DOHH2 (cell line): Measurements from ENCODE around the gene PARL.

ENCODE experiments used
- H3F3A ChIP-seq: fragments of 200-600 bp; sonication (generic), shearing (Covaris generic); 2 replicates; pipeline ENCODE4 v1.6.0; 2016; ENCODE audit warnings: antibody characterized with exemption, mild to moderate bottlenecking; ENCODE audit not compliant: control insufficient read depth, insufficient read depth
- H3K27ac ChIP-seq: fragments of 200-600 bp; sonication (generic); 2 replicates; pipeline ENCODE4 v1.5.1; 2014; ENCODE audit warnings: low read depth, mild to moderate bottlenecking, low read length, moderate library complexity
- H3K27me3 ChIP-seq: fragments of 200-600 bp; sonication (generic); 2 replicates; pipeline ENCODE4 v1.6.1; 2014; ENCODE audit warnings: mild to moderate bottlenecking, low read length, mixed read lengths; ENCODE audit not compliant: control insufficient read depth
- H3K36me3 ChIP-seq: fragments of 200-600 bp; sonication (generic); 2 replicates; pipeline ENCODE4 v1.6.1; 2014; ENCODE audit warnings: mild to moderate bottlenecking, low read length, moderate library complexity, mixed read lengths; ENCODE audit not compliant: control insufficient read depth
- H3K4me1 ChIP-seq: fragments of 200-600 bp; sonication (generic); 2 replicates; pipeline ENCODE4 v1.6.1; 2014; ENCODE audit warnings: mild to moderate bottlenecking, low read length, mixed read lengths; ENCODE audit not compliant: control insufficient read depth
- H3K4me2 ChIP-seq: fragments of 200-600 bp; sonication (generic); 2 replicates; pipeline ENCODE4 v1.6.0; 2014; ENCODE audit warnings: mild to moderate bottlenecking, low read length, moderate library complexity
- H3K4me3 ChIP-seq: fragments of 200-600 bp; sonication (generic); 2 replicates; pipeline ENCODE4 v1.5.1; 2014; ENCODE audit warnings: mild to moderate bottlenecking, low read length, mixed read lengths
- H3K79me2 ChIP-seq: fragments of 200-600 bp; sonication (generic); 2 replicates; pipeline ENCODE4 v1.6.1; 2014; ENCODE audit warnings: mild to moderate bottlenecking, low read length, mixed read lengths; ENCODE audit not compliant: control insufficient read depth
- H3K9me2 ChIP-seq: fragments of 200-600 bp; sonication (generic); replicated peaks from 2 replicates; pipeline ENCODE4 v1.6.1; 2014; ENCODE audit warnings: mild to moderate bottlenecking, low read length, mixed read lengths; ENCODE audit not compliant: control insufficient read depth
- H3K9me3 ChIP-seq: fragments of 200-600 bp; sonication (generic); 2 replicates; pipeline ENCODE4 v1.6.1; 2014; ENCODE audit warnings: antibody characterized with exemption, low read length, mixed read lengths; ENCODE audit not compliant: control insufficient read depth, insufficient read depth
- H4K20me1 ChIP-seq: fragments of 200-600 bp; sonication (generic); 2 replicates; pipeline ENCODE4 v1.6.0; 2014; ENCODE audit warnings: low read depth, mild to moderate bottlenecking, antibody characterized with exemption, low read length, moderate library complexity; ENCODE audit not compliant: control insufficient read depth, insufficient read depth
- EZH2phosphoT487 ChIP-seq: fragments of 200-600 bp; sonication (generic); IDR thresholded peaks from 2 replicates; pipeline ENCODE4 v1.6.1; 2017; ENCODE audit warnings: borderline replicate concordance, mild to moderate bottlenecking, antibody characterized with exemption, low read length, moderate library complexity, mixed read lengths
- TF ChIP-seq, protein P1 (sequence below): fragments of 200-600 bp; sonication (generic); IDR thresholded peaks from one replicate; pipeline ENCODE4 v1.5.1; 2014; ENCODE audit warnings: antibody characterized with exemption, mild to moderate bottlenecking, low read depth, low read length; ENCODE audit not compliant: poor library complexity, severe bottlenecking

PARL gene

DNA sequence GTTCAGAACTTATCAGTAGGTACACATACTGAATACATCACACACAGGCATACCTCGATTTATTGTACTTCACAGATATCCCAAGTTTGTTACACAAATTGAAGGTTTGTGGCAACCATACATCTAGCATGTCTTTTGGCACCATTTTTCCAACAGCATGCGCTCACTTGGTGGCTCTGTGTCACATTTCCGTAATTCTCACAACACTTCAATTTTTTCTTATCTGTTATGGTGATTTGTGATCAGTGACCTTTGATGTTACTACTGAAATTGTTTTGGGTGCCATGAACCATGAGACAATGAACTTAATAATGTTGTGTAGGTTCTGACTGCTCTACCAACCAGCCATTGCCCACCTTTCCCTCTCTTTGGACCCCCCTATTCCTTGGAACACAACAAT, 10.8 kb downstream of the PARL start:
- H3K79me2 ChIP-seq, result peaks cover 81% of the 10 kb centered on the region
- no peaks in the 10 kb centered on the region for H3K9me2 ChIP-seq
- H3K27me3 ChIP-seq, result no peaks in the 10 kb centered on the region
- H3K4me3 ChIP-seq, result no peak overlapping the region
- peaks cover under 1% of the 10 kb centered on the region; the same call in 1 of the 2 replicates for H4K20me1 ChIP-seq
- H3K9me3 ChIP-seq, result no peaks in the 10 kb centered on the region
- H3K4me2 ChIP-seq, result no peak overlapping the region
- TF ChIP-seq, protein P1, sequence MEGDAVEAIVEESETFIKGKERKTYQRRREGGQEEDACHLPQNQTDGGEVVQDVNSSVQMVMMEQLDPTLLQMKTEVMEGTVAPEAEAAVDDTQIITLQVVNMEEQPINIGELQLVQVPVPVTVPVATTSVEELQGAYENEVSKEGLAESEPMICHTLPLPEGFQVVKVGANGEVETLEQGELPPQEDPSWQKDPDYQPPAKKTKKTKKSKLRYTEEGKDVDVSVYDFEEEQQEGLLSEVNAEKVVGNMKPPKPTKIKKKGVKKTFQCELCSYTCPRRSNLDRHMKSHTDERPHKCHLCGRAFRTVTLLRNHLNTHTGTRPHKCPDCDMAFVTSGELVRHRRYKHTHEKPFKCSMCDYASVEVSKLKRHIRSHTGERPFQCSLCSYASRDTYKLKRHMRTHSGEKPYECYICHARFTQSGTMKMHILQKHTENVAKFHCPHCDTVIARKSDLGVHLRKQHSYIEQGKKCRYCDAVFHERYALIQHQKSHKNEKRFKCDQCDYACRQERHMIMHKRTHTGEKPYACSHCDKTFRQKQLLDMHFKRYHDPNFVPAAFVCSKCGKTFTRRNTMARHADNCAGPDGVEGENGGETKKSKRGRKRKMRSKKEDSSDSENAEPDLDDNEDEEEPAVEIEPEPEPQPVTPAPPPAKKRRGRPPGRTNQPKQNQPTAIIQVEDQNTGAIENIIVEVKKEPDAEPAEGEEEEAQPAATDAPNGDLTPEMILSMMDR, result no peak
- no peak for TF ChIP-seq EZH2phosphoT487
- no peaks in the 10 kb centered on the region for H3K4me1 ChIP-seq
- no peaks in the 10 kb centered on the region for H3F3A ChIP-seq
- H3K27ac ChIP-seq, result no peak overlapping the region
- H3K36me3 ChIP-seq, result peaks cover 3% of the 10 kb centered on the region; the same call in 1 of the 2 replicates

DNA sequence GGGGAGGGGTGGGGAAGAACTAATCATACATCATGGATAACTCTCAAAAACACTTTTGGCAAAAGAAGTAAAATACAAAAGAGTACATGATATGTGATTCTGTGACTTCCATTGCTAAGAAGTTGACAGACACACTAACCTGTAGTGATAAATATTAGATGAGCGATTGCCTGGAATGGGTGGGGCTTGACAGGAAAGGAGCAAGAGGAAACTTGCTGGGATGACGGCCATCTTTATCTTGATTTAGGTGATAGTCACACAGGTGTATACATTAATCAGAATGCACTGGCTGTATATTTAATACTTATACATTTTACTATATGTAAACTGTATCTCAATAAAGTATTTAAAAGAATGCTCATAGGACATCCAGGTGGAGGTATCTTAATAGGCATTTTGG, 13.1 kb downstream of the PARL start:
- no peaks in the 10 kb centered on the region for H3K9me3 ChIP-seq
- no peaks in the 10 kb centered on the region for H3K27me3 ChIP-seq
- peaks cover 70% of the 10 kb centered on the region for H3K79me2 ChIP-seq
- H3K4me3 ChIP-seq, result no peak overlapping the region
- H3K36me3 ChIP-seq, result peaks cover 13% of the 10 kb centered on the region
- no peak overlapping the region for H3K4me2 ChIP-seq
- H4K20me1 ChIP-seq, result no peaks in the 10 kb centered on the region; the same call in 1 of the 2 replicates
- no peaks in the 10 kb centered on the region for H3F3A ChIP-seq
- TF ChIP-seq EZH2phosphoT487, result no peak
- TF ChIP-seq, protein P1, result no peak
- no peaks in the 10 kb centered on the region for H3K4me1 ChIP-seq
- no peaks in the 10 kb centered on the region for H3K9me2 ChIP-seq
- H3K27ac ChIP-seq, result no peak overlapping the region

DNA sequence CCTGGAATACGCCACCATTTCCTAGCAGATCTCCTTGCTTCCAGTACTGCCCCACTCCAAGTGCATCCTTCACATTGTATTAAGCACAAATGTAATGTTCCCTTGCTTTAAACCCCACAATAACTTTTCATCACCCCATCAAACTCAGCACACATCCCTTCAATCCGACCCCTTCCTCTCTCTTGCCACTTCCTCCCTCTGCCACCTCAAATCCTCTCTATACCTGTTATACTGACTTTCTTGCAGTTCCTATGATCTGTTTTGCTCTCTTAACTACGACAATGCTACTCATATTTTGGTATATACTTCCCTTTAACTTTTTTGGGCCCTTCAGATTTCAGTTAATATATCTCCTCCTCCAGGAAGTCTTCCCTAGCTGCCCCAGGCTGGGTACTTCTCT, 14.1 kb downstream of the PARL start:
- Histone ChIP-seq H3K27ac (no peak overlapping the region), H3K4me3 (no peak overlapping the region), H3K36me3 (peaks cover 21% of the 10 kb centered on the region)

More for the DNA sequence above, 14.1 kb downstream of the PARL start:
- H3K9me2 ChIP-seq, result no peaks in the 10 kb centered on the region
- no peaks in the 10 kb centered on the region for H3K9me3 ChIP-seq
- no peaks in the 10 kb centered on the region for H3K27me3 ChIP-seq
- H3K4me2 ChIP-seq, result no peak overlapping the region
- H3K4me1 ChIP-seq, result no peaks in the 10 kb centered on the region
- TF ChIP-seq, protein P1, result no peak
- no peak for TF ChIP-seq EZH2phosphoT487
- H3F3A ChIP-seq, result no peaks in the 10 kb centered on the region
- no peaks in the 10 kb centered on the region; the same call in 1 of the 2 replicates for H4K20me1 ChIP-seq
- peaks cover 62% of the 10 kb centered on the region for H3K79me2 ChIP-seq
